Stimulated activated CD4-positive, alpha-beta T cell treated with anti-CD3 and anti-CD28 coated beads, Interleukin-4, amount 100 ng/mL, for 4 hours (primary cell): ENCODE results near the gene ATAD3B.

ENCODE experiments used
- DNase-seq, 2 experiments: peaks; one replicate each; pipeline ENCODE4 v3.0.0-alpha.2; 2020

Gene ATAD3B

GRCh38 chr1:1536019-1536937, 64.7 kb downstream of the ATAD3B start:
- no peak for DNase-seq

- no peak for DNase-seq
These were observed 65.5 kb downstream of the ATAD3B start for GRCh38 chr1:1536938-1537546.

- DNase-seq, result no peak
These were observed 66.2 kb downstream of the ATAD3B start for GRCh38 chr1:1537626-1538250.

- DNase-seq, result no peak
These were observed 66.8 kb downstream of the ATAD3B start for GRCh38 chr1:1538334-1538733.

- no peak for DNase-seq
These were observed 67.4 kb downstream of the ATAD3B start for GRCh38 chr1:1538989-1539309.

GRCh38 chr1:1539310-1540089, 67.9 kb downstream of the ATAD3B start:
- DNase-seq, result no peak

- DNase-seq, result peak; percentile 52 to 63
These were observed 68.7 kb downstream of the ATAD3B start, which contains the start of gene TMEM240 for GRCh38 chr1:1540090-1540817. Gene TMEM240, minus strand, starts transcription at chr1:1540624. Its CDS starts 278 bp downstream, at chr1:1540346.

GRCh38 chr1:1540818-1541628, 69.5 kb downstream of the ATAD3B start:
- DNase-seq, result no peak

GRCh38 chr1:1541956-1542765, 70.6 kb downstream of the ATAD3B start:
- no peak for DNase-seq

- DNase-seq, result no peak
These were observed 71.5 kb downstream of the ATAD3B start for GRCh38 chr1:1542766-1543705.

- no peak for DNase-seq
These were observed 72.1 kb downstream of the ATAD3B start for GRCh38 chr1:1543706-1544099.

GRCh38 chr1:1544544-1544943, 73.0 kb downstream of the ATAD3B start:
- DNase-seq, result no peak
